ENCODE data around the gene HOXC12. TPM values are rescaled to one million over a fixed set of nuclear protein-coding genes. Genes with fewer than 3 reads are reported as not detected.

Gene HOXC12
- total RNA-seq, 4 donors from 2014 or later: not detected

DNA sequence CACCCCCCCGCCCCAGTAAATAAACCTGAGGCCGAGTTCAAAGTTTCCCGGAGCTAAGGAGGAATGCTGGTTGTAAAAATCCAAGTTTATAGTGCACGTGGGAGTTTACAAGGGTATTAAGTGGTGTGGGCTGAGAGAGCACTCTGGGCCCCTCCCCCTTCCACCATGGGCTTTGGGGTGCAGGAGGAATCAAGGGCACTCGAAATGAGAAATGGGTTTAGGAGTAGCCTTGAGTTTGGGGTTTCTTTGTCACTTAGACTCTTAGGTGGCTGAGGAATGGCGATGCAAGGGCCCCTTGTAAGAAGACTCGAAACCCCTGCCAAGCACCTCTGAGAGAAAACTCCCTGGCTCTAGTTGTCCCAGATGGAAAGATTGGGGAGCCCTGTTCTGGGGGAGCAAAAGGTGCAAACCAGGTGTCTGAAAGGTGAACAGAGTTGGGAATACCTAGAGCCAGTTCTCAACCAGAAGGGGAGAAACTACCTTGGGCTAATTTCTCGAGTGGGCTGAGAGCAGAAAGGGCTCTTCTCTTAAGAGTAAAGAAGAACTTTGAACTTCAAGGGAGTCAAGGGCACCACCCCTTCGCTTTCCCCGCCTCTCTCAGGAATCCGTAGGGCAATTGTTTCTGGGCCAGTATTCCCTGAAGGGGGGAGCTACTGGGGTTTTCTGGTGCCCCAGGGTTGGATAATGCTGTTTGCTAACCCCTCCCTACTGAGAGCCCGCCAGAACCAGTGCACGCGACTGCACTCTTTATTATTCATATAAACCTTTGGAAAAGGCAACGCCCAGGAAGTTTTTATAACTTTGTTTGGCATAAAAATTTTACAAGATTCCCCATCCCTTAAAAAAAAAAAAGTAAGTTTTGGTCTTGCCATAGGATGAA, 24.0 kb downstream of the HOXC12 start:
- WGBS, 2 donors: 8 to 10% methylated on average over 15 of the region's 15 CpGs
- Histone ChIP-seq H3K9me3 (no peaks in the 10 kb centered on the region), H3K36me3 (no peaks in the 10 kb centered on the region), H3K27me3 (peaks cover 89% of the 10 kb centered on the region), H3K4me3 (replicated peaks in 1 of 3) (no peak overlapping the region), H3K4me1 (peaks cover 9 to 19% of the 10 kb centered on the region in 2 donors), H3K27ac (no peak overlapping the region)
- intact Hi-C loops (cut with DNase I): no loop called here
- no peak for DNase-seq
- no peak for TF ChIP-seq CTCF (IDR thresholded peaks at IDR 0.05)
- TF ChIP-seq POLR2A (IDR thresholded peaks at IDR 0.05): no peak

GRCh38 chr12:53980104-53980801, 25.6 kb downstream of the HOXC12 start:
- no peak for DNase-seq
- WGBS, 2 donors: 13 to 21% methylated on average over 7 of the region's 7 CpGs
- intact Hi-C loops (cut with DNase I): loop anchor here (10.0 kb wide), 1 partner anchor 215 kb away; no protein-coding TSS in a partner anchor
- TF ChIP-seq CTCF (IDR thresholded peaks at IDR 0.05) (no peak), POLR2A (IDR thresholded peaks at IDR 0.05) (no peak)
- H3K27me3 ChIP-seq: peaks cover 86% of the 10 kb centered on the region
- no peak overlapping the region for H3K27ac ChIP-seq
- H3K9me3 ChIP-seq: no peaks in the 10 kb centered on the region
- H3K36me3 ChIP-seq: no peaks in the 10 kb centered on the region
- H3K4me1 ChIP-seq: peaks cover 6 to 12% of the 10 kb centered on the region in 2 donors
- no peak overlapping the region for H3K4me3 ChIP-seq (replicated peaks in 1 of 3)

DNA sequence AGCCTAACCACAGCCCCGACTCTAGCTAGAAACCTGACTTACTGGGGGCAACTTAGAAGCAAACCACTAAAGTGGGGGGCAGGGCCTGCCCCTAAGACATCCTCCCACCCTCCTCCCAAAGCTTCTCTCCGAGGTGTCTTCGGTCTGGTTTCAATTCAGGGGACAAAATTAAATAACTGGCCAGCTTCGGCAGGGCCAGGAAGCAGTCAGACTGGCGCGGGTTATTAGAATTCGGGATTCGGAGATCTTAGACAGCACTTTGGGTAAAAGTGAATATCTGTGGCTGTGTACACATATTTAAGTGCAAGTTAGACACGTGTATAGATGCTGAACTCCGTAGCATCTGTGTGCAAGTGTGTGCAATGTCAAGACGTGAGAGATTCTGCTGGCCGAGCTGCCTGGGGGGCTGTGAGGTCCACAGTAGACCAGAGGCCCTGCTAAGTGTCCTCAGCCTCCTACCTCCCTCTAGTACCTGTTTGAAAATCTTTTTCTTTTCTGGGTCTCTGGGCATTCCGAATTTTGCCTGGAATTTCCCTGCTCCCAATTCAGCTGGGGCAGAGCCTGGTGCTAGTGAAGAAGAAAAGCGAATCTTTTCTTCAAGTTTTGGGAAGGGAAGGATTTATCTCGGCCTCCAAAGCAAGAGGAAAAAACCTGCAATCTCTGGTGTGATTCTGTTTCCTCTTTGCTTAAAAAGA, 26.2 kb downstream of the HOXC12 start:
- Histone ChIP-seq H3K9me3 (no peaks in the 10 kb centered on the region), H3K27me3 (peaks cover 88% of the 10 kb centered on the region), H3K4me3 (replicated peaks in 1 of 3) (no peak overlapping the region), H3K27ac (no peak overlapping the region), H3K4me1 (peaks cover 13 to 15% of the 10 kb centered on the region in 2 donors), H3K36me3 (no peaks in the 10 kb centered on the region)
- intact Hi-C loops (cut with DNase I): loop anchor here (10.0 kb wide), 1 partner anchor 216 kb away; no protein-coding TSS in a partner anchor
- TF ChIP-seq CTCF (IDR thresholded peaks at IDR 0.05): no peak
- no peak for TF ChIP-seq POLR2A (IDR thresholded peaks at IDR 0.05)
- WGBS, 2 donors: 19 to 29% methylated on average over 15 of the region's 15 CpGs
- DNase-seq: no peak

DNA sequence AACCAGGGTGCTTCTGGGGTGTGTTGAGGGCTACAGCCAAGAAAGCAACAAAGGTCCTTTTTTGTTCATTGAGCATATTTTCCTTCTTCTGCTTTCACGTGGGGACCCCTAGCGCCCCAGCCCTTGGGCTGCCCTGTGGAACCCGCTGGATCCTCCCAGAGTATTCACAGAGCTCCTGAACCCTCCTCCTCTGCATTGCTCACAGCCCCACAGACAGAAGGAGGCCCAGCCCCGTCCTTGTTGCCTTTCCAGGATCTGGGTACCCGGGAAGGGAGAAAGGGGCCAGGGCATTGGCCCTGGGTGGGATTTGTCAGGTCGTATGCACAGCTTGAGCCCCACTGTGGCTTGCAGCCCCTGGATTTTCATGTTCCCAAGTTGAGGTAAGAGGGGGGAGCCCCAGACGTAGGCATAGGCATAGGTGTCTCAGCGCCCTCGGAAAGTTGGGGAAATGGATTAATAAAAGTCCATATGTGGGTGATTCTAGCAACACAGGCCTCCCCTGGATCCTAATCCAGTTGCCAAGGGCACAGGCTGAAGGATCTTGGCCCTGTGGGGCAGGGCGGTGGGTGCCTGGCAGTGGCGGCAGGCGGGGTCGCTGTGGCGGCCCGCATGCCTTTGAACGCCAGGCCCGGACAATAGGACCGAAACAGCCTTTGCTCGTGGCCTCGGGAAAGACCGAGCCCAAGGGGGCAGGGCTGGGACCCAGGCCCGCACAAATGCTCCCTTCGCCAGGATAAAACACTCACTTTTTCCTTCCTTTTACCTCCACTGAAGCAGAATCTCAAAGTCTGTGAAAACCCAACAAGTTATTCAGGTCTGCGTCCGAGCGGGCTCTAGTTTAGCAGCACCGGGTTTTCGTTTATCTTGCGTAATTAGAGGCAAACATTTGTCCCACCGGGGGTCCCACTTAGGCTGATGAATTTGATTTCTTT, 27.2 kb downstream of the HOXC12 start:
- H3K36me3 ChIP-seq: no peaks in the 10 kb centered on the region
- WGBS, 2 donors: 11 to 17% methylated on average over 29 to 30 of the region's 30 CpGs
- no peaks in the 10 kb centered on the region for H3K9me3 ChIP-seq
- no peak overlapping the region for H3K27ac ChIP-seq
- H3K4me1 ChIP-seq: peaks cover 17 to 18% of the 10 kb centered on the region in 2 donors
- peaks cover 89% of the 10 kb centered on the region for H3K27me3 ChIP-seq
- no peak for TF ChIP-seq POLR2A (IDR thresholded peaks at IDR 0.05)
- DNase-seq: no peak
- intact Hi-C loops (cut with DNase I): loop anchor here (10.0 kb wide), 1 partner anchor 217 kb away; no protein-coding TSS in a partner anchor
- H3K4me3 ChIP-seq (replicated peaks in 1 of 3): no peak overlapping the region

Data from thyroid gland (tissue), 4 donors.